GM19025 (cell line): ENCODE data around the gene HNRNPA3.
A peak's percentile ranks its signal among the peaks of the same experiment; 100 is the strongest.
"Not testable (repeated sequence)": the region's sequence is repeated elsewhere in the genome, so short reads cannot be mapped to it uniquely, and the experiment has no call there.

Source experiments
- ATAC-seq: cut with Tn5 transposase; IDR thresholded peaks from one replicate; pipeline ENCODE4 v1.9.1; 2021; ENCODE audit warnings: mild to moderate bottlenecking, low read depth, moderate library complexity; ENCODE audit not compliant: unreplicated experiment

HNRNPA3 gene

GRCh38 chr2:177188482-177189469 is 23.8 kb upstream of the HNRNPA3 start:
- ATAC-seq, result no peak

- no peak for ATAC-seq
Measured at GRCh38 chr2:177190941-177191340, 21.7 kb upstream of the HNRNPA3 start.

- no peak for ATAC-seq
Measured at GRCh38 chr2:177192788-177193187, 19.8 kb upstream of the HNRNPA3 start.

GRCh38 chr2:177193240-177193639 is 19.4 kb upstream of the HNRNPA3 start:
- no peak for ATAC-seq

- no peak for ATAC-seq
Measured at GRCh38 chr2:177195194-177195593, 17.4 kb upstream of the HNRNPA3 start.

- ATAC-seq, result not testable (repeated sequence)
Measured at GRCh38 chr2:177200419-177200818, 12.2 kb upstream of the HNRNPA3 start.

- ATAC-seq, result no peak
Measured at GRCh38 chr2:177201919-177202346, 10.7 kb upstream of the HNRNPA3 start.

- ATAC-seq, result no peak
Measured at GRCh38 chr2:177204417-177204816, 8.2 kb upstream of the HNRNPA3 start.

GRCh38 chr2:177207101-177207500 is 5.5 kb upstream of the HNRNPA3 start:
- ATAC-seq, result peak; percentile 83

GRCh38 chr2:177211169-177211568 is 1.4 kb upstream of the HNRNPA3 start:
- no peak for ATAC-seq

GRCh38 chr2:177211576-177212105 is 953 bp upstream of the HNRNPA3 start:
- ATAC-seq, result no peak

- ATAC-seq, result peak; percentile 40
Measured at GRCh38 chr2:177212891-177213856, 580 bp downstream of the HNRNPA3 start.

- ATAC-seq, result no peak
Measured at GRCh38 chr2:177217247-177217843, 4.8 kb downstream of the HNRNPA3 start.

GRCh38 chr2:177219787-177220186 is 7.2 kb downstream of the HNRNPA3 start:
- ATAC-seq, result not testable (repeated sequence)

- ATAC-seq, result no peak
Measured at GRCh38 chr2:177221534-177221933, 8.9 kb downstream of the HNRNPA3 start.

- no peak for ATAC-seq
Measured at GRCh38 chr2:177221970-177222369, 9.4 kb downstream of the HNRNPA3 start.

GRCh38 chr2:177223436-177223835 is 10.8 kb downstream of the HNRNPA3 start:
- not testable (repeated sequence) for ATAC-seq

- no peak for ATAC-seq
Measured at GRCh38 chr2:177225965-177226360, 13.4 kb downstream of the HNRNPA3 start.

- no peak for ATAC-seq
Measured at GRCh38 chr2:177229442-177230242, 17.0 kb downstream of the HNRNPA3 start.
